CD4-positive, alpha-beta T cell treated with Interleukin-15 for 4 hours (primary cell): ENCODE measurements around the gene OR6C3.
"Not testable (repeated sequence)": the region's sequence is repeated elsewhere in the genome, so short reads cannot be mapped to it uniquely, and the experiment has no call there.

ENCODE experiments used
- DNase-seq: peaks from one replicate; pipeline ENCODE4 v3.0.0-alpha.2; 2020; ENCODE audit warnings: low spot score

The OR6C3 gene

DNA sequence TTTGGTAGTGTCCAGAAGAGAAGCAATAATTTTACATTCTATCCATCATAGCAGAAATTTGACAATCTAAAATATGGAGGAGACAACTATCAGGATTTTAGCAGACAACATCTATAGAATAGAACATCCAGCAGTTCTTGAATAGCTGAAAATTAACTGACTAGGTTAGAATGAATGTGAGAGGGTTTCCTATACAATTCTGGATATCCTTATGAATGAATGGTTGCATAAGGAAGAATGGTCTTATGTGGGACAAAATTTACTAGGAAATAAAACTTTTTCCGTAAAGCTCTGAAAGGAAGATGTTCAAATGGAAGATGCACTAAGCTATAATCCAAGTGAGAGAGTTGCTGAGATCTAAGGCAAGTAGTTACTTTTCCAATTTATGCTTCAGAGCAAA is at the start of gene OR6C3:
OR6C3 (plus strand) TSS at position 301 of the 400 bp plus-strand sequence. CDS start 955 bp downstream, outside the sequence.
- DNase-seq: no peak

DNA sequence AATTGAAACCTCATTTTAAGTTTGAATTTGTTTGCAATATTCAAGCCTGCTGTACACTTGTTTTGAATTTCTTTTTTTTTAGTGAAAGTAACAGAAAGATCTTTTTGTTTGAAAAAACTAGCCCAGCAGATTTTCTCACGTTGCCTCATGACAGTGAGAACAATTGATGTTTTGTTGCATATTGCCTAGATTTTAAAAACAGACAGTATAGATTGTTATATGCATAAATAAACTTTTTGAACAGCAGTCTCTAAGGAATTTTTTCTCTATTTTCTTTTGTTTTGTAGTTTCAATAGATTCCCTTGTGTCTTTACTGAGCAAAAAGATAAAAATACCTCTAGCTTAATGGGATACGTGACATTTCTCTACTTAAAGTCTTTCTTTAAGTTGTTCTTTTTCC is 49.6 kb upstream of the OR6C3 start:
- DNase-seq: no peak

DNA sequence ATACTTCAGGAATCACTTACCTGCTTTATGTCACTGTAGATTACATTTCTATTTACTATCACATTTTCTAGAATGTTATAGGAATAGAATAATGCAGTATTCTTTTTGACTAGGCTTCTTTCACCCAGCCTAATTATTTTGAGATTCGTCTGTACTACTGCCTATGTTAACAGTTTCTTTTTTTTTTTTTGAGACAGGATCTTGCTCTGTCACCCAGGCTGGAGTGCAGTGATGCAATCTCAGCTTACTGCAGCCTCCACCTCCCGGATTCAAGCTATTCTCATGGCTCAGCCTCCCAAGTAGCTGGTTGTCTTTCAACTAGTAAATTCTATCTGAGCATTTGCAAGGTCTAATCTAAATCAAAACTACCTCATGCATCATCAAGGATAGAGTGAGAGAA is 40.5 kb upstream of the OR6C3 start:
- DNase-seq: no peak

DNA sequence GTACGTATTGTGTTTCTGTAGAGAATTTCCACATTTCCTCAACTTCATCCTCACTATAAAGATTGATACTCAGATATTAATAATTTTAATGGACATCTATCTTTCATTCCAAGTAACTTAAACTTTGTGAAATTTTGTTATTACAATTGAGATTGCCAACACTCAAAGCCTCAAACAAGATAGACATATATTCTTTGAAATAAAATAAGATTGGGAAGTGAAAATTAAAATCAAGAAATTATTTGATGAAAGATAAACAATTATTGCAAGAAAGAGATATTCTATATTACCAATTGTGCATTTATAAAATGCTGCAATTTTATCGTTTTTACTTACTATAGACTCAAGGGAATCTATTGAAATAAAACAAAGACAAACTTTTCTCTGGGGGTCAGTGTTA is 34.1 kb upstream of the OR6C3 start, which contains the start of gene OR6C6:
OR6C6 (minus strand) TSS at position 101 of the 400 bp plus-strand sequence. CDS start 1,337 bp downstream, outside the sequence.
- no peak for DNase-seq

DNA sequence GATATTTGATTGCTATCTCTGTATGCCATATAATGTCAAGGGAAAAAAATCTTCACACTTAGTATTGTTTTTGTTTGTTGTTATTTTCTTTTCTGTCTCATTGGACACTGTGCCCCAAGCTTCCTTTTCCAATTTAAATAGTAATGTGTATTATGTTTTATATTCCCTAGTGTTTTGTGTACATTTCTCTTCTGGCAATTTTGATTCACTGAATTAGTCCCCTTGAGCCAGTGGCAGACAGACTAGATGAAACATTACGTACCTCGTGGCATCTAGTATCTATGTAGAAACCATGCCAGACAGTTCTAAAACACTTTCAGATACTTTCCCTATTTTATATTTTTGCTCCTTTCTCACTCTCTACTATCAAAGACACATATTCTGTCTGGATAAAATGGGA is 16.5 kb upstream of the OR6C3 start, which contains the start of gene OR6C1:
OR6C1 (plus strand) TSS at position 301 of the 400 bp plus-strand sequence. CDS start 6,257 bp downstream, outside the sequence.
- no peak for DNase-seq

DNA sequence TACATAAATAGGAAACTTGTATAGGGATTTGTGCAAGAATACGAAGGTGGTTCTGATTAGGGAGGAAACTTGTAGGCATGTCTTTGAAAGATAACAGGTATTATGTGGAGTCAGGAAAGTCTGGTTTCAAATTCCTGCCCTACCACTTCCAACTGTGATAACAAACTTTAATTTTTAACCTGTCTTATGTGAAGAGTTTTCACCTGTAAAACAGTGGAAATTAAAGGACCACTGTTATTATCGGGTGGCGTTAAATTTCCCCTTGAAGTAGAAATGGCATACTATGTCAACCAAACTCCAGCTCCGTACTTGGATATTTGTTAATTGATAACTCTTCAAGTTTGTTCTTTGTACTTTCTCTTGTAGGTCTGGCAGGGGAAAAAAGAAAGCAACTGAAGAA is 10.3 kb upstream of the OR6C3 start:
- DNase-seq: no peak

DNA sequence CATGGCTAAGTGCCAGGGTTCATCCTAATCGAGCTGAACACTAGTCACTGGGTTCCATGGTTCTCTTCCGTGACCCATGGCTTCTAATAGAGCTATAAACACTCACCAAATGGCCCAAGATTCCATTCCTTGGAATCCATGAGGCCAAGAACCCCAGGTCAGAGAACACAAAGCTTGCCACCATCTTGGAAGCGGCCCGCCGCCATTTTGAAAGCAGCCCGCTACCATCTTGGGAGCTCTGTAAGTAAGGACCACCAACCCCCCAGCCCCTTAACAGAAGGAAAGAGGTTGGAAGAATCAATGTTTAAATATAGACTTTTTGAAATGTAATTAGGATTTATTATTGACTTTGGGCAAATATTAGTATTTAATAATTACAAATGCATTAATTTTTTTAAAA is 4.7 kb upstream of the OR6C3 start:
- DNase-seq: not testable (repeated sequence)

DNA sequence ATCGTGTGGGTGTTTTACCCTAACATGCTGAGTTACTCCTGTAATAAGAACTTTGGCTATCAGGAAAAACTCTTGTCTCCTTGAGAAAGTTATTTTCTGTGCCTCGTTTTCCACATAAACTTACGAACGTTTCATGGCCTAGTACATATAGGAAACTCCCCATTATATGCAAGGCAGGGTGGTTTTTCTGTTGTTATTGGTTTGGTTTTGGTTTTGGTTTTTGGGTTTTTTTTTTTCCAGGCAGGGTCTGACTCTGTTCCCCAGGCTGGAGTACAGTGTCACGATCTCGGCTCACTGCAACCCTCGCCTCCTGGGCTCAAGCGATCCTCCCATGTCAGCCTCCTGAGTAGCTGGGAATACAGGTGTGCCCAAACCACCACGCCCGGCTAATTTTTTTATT is 5.5 kb downstream of the OR6C3 start:
- DNase-seq: no peak

DNA sequence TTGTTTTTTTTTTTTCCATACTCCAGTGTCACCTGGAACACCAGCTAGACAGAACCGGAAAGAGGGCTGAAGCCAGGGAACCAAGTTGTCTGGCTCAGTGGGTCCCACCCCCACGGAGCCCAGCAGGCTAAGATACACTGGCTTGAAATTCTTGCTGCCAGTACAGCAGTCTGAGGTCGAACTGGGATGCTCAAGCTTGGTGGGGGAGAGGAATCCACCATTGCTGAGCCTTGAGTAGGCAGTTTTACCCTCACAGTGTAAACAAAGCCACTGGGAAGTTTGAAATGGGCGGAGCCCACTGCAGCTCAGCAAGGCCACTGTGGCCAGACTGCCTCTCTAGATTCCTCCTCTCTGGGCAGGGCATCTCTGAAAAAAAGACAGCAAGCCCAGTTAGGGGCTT is 24.8 kb downstream of the OR6C3 start:
- not testable (repeated sequence) for DNase-seq

DNA sequence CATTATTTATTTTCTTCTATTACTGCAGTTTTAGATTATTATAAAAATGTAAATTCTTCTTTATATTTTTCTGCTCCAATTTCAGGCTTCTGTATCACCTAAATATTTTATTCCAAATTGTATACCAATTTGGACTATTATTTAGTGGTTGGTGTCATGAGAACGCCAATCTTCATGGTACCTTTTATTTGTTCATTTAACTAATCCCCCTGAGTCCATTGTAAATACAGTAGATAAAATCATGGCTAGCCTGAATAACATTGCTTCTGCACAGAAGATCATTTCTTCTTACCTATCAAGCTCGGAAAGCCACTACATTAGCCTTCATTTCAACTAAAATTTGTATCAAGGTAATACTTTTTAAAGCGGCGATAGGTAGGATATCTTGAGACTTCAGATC is 32.1 kb downstream of the OR6C3 start, which contains the start of gene OR6C75:
OR6C75 (plus strand) TSS at position 301 of the 400 bp plus-strand sequence. CDS start 2,136 bp downstream, outside the sequence.
- DNase-seq: no peak

DNA sequence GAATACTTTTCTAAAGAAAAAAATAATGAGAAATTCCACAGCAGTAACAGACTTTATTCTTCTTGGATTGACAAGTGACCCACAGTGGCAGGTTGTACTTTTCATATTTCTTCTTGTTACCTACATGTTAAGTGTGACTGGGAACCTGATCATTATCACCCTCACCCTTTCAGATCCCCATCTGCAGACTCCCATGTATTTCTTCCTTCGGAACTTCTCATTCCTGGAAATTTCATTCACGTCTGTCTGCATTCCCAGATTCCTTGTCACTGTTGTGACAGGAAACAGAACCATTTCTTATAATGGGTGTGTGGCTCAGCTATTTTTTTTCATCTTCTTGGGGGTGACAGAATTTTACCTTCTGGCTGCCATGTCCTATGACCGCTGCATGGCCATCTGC is 34.5 kb downstream of the OR6C3 start:
- no peak for DNase-seq

DNA sequence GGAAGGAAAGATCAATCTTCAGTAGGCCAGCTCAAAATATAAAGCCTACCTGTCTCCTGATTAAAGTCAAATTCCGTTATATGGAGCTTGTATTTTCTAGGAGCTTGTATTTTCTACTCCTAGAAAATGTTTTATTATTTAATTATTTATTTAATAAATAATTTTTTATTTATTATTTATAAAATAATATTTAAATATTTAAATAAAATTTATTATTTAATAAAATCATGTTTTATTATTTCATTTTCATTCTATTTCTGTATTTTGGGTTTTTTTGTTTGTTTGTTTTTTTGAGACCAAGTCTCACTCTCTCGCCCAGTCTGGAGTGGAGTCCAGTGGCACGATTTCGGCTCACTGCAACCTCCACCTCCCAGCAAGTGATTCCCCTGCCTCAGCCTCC is 42.0 kb downstream of the OR6C3 start:
- DNase-seq: no peak
